Vagina (tissue), 2 donors: ENCODE results near the gene TELO2. TPM values are rescaled to one million over a fixed set of nuclear protein-coding genes. Genes with fewer than 3 reads are reported as not detected.

Experiments used
- DNase-seq, 2 donors: peaks; one replicate each; pipeline ENCODE4 v3.0.0-alpha.2; 2017; ENCODE audit errors: extremely low spot score in 2 of 2
- H3K27ac ChIP-seq: fragments of 200-600 bp; sonication (generic); one replicate; pipeline ENCODE4 v1.5.1; 2019
- H3K27me3 ChIP-seq: fragments of 200-600 bp; sonication (generic); one replicate; pipeline ENCODE4 v1.5.1; 2019
- H3K36me3 ChIP-seq, 2 donors: fragments of 200-600 bp; sonication (generic); one replicate each; pipeline ENCODE4 v1.5.1; 2017 to 2019
- H3K4me1 ChIP-seq: fragments of 200-600 bp; sonication (generic); one replicate; pipeline ENCODE4 v1.5.1; 2019
- H3K4me3 ChIP-seq, 2 donors: fragments of 200-600 bp; sonication (generic); 1 replicate in 1 of 2; 2 replicates in 1 of 2; pipeline ENCODE4 v1.5.1; 2016 to 2019
- H3K9me3 ChIP-seq: fragments of 200-600 bp; sonication (generic); one replicate; pipeline ENCODE4 v1.5.1; 2019
- CTCF ChIP-seq, 3 experiments: fragments of 450-650 bp in 2 of 3; fragments of 200-600 bp in 1 of 3; sonication (generic) in 1 of 3; IDR thresholded peaks; one replicate each; pipeline ENCODE4 v1.5.1; 2017 to 2019; ENCODE audit warnings: antibody characterized with exemption in 3 of 3, mild to moderate bottlenecking in 2 of 3, moderate library complexity in 2 of 3
- POLR2A ChIP-seq, 2 donors: fragments of 450-650 bp; IDR thresholded peaks; one replicate each; pipeline ENCODE4 v1.6.1; 2017; ENCODE audit warnings: antibody characterized with exemption in 2 of 2, mild to moderate bottlenecking in 2 of 2, moderate library complexity in 2 of 2
- POLR2AphosphoS5 ChIP-seq, 2 donors: sonication (generic); formaldehyde crosslinking; IDR thresholded peaks; one replicate each; pipeline ENCODE4 v1.9.0; 2017; ENCODE audit warnings: antibody characterized with exemption in 2 of 2, mild to moderate bottlenecking in 2 of 2, low read depth in 1 of 2; ENCODE audit not compliant: insufficient read depth in 1 of 2
- intact Hi-C: fragments of 100-400 bp; cut with DNase I; formaldehyde crosslinking; loops from one replicate; pipeline ENCODE4 v1.15.1; 2023
- total RNA-seq: library from RNA; depleted of rRNA; stranded (reverse); fragments of >200 nt; gene quantifications from one replicate; pipeline ENCODE4 v1.2.3, GENCODE V29; 2016

TELO2 gene
- total RNA-seq, 1 donor from 2014 or later = 23.8 TPM

- no peak for DNase-seq
- TF ChIP-seq POLR2A (IDR thresholded peaks at IDR 0.05) (no peak), POLR2AphosphoS5 (IDR thresholded peaks at IDR 0.05; ENCODE audit: insufficient read depth in 1 of 2, low read depth in 1 of 2) (no peak), CTCF (IDR thresholded peaks at IDR 0.05) (no peak)
- Histone ChIP-seq H3K27me3 (no peaks in the 10 kb centered on the region), H3K27ac (no peak overlapping the region), H3K4me1 (peaks cover 25% of the 10 kb centered on the region), H3K9me3 (no peaks in the 10 kb centered on the region), H3K36me3 (peaks cover 0 to 62% of the 10 kb centered on the region in 2 donors), H3K4me3 (no peak overlapping the region)
- intact Hi-C loops = loop anchor here (10.0 kb wide), 2 partner anchors 48 to 118 kb away; partner anchors contain the start of genes CRAMP1 and IFT140
Measured at GRCh38 chr16:1497014-1497598, 3.9 kb downstream of the TELO2 start.

- Histone ChIP-seq H3K27me3 (no peaks in the 10 kb centered on the region), H3K4me3 (no peak overlapping the region), H3K27ac (no peak overlapping the region), H3K36me3 (peaks cover 0 to 80% of the 10 kb centered on the region in 2 donors), H3K4me1 (peaks cover 11% of the 10 kb centered on the region), H3K9me3 (no peaks in the 10 kb centered on the region)
- TF ChIP-seq CTCF (IDR thresholded peaks at IDR 0.05) (no peak), POLR2AphosphoS5 (IDR thresholded peaks at IDR 0.05; ENCODE audit: insufficient read depth in 1 of 2, low read depth in 1 of 2) (no peak), POLR2A (IDR thresholded peaks at IDR 0.05) (no peak)
- DNase-seq = no peak
- intact Hi-C loops = loop anchor here (10.0 kb wide), 2 partner anchors 46 to 116 kb away; partner anchors contain the start of genes CRAMP1 and IFT140
Measured at GRCh38 chr16:1498899-1499676, 5.9 kb downstream of the TELO2 start.

GRCh38 chr16:1499756-1500464, 6.8 kb downstream of the TELO2 start:
- H3K36me3 ChIP-seq = peaks cover 0 to 79% of the 10 kb centered on the region in 2 donors
- DNase-seq = no peak
- no peaks in the 10 kb centered on the region for H3K27me3 ChIP-seq
- TF ChIP-seq POLR2A (IDR thresholded peaks at IDR 0.05) (no peak), POLR2AphosphoS5 (IDR thresholded peaks at IDR 0.05; ENCODE audit: insufficient read depth in 1 of 2, low read depth in 1 of 2) (no peak), CTCF (IDR thresholded peaks at IDR 0.05) (no peak)
- H3K4me3 ChIP-seq = no peak overlapping the region
- intact Hi-C loops = loop anchor here (10.0 kb wide), 2 partner anchors 45 to 115 kb away; partner anchors contain the start of genes CRAMP1 and IFT140
- H3K9me3 ChIP-seq = no peaks in the 10 kb centered on the region
- H3K27ac ChIP-seq = no peak overlapping the region
- H3K4me1 ChIP-seq = peaks cover 2% of the 10 kb centered on the region

- Histone ChIP-seq H3K27me3 (no peaks in the 10 kb centered on the region), H3K4me3 (no peak overlapping the region), H3K9me3 (no peaks in the 10 kb centered on the region), H3K4me1 (no peaks in the 10 kb centered on the region), H3K27ac (no peak overlapping the region), H3K36me3 (peaks cover 0 to 79% of the 10 kb centered on the region in 2 donors)
- intact Hi-C loops = no loop called here
- TF ChIP-seq POLR2AphosphoS5 (IDR thresholded peaks at IDR 0.05; ENCODE audit: insufficient read depth in 1 of 2, low read depth in 1 of 2) = no peak
- TF ChIP-seq POLR2A (IDR thresholded peaks at IDR 0.05) = no peak
- no peak for TF ChIP-seq CTCF (IDR thresholded peaks at IDR 0.05)
- no peak for DNase-seq
Measured at GRCh38 chr16:1500465-1501150, 7.4 kb downstream of the TELO2 start.
